HUES64 (cell line): Measurements from ENCODE around the gene GPER1.

Experiments
- H3K27ac ChIP-seq: 2 replicates; pipeline ENCODE4 v1.7.0; 2013; ENCODE audit warnings: low read depth, low read length, inconsistent platforms
- H3K27me3 ChIP-seq: 2 replicates; pipeline ENCODE4 v1.6.1; 2013; ENCODE audit warnings: mild to moderate bottlenecking, low read length; ENCODE audit not compliant: insufficient read depth
- H3K36me3 ChIP-seq: 2 replicates; pipeline ENCODE4 v1.6.1; 2013; ENCODE audit warnings: mild to moderate bottlenecking, low read length; ENCODE audit not compliant: insufficient read depth
- H3K4me1 ChIP-seq: 2 replicates; pipeline ENCODE4 v1.6.1; 2013; ENCODE audit warnings: mild to moderate bottlenecking, low read length, moderate library complexity; ENCODE audit not compliant: insufficient read depth
- H3K4me3 ChIP-seq: 2 replicates; pipeline ENCODE4 v1.5.1; 2013; ENCODE audit warnings: mild to moderate bottlenecking, low read length, moderate library complexity
- H3K9ac ChIP-seq: 2 replicates; pipeline ENCODE4 v1.6.1; 2013; ENCODE audit warnings: mild to moderate bottlenecking, low read depth, low read length
- H3K9me3 ChIP-seq: 2 replicates; pipeline ENCODE4 v1.6.1; 2013; ENCODE audit warnings: low read depth, low read length; ENCODE audit not compliant: insufficient read depth
- WGBS: fragments of 150-250, 120-280 bp; methylation state at CpG from one replicate; pipeline ENCODE4 v1.1.7; 2013; ENCODE audit warnings: missing lambda C conversion rate; 5-methylcytosine and 5-hydroxymethylcytosine counted together

GPER1 gene

DNA sequence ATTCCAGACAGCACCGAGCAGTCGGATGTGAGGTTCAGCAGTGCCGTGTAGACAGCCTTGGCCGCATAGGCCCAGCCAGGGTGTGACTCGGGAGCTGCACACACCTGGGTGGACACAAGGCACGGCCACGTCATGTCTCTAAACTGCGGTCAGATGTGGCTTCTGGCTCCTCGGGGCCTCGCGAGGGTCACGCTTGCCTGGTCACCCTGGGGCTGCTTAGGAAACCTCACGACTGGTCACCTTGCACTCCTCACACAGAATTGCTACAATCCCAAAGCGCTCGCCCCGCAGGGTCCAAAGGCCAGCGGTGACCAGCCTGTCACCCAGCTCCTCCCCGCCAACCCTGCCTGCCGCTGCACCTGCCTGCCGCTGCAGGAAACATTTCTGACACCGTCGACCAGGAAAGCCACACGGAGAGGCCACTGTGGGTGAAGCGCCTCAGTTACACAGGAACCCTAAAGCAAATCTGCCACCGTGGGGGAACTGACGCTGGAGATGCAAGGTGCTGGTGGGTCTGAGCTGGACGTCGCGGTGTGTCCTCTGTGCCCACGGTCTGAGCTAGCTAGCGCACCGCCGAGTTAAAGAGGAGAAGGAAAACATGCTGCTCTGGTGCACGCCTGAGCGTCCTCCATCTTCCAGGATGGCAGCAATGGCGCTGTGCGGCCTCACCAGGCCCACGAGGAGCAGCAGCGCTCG lies 5.0 kb downstream of the GPER1 start:
- no peaks in the 10 kb centered on the region for H3K27me3 ChIP-seq
- H3K36me3 ChIP-seq: no peaks in the 10 kb centered on the region
- WGBS: 95% methylated on average over 40 of the region's 40 CpGs

DNA sequence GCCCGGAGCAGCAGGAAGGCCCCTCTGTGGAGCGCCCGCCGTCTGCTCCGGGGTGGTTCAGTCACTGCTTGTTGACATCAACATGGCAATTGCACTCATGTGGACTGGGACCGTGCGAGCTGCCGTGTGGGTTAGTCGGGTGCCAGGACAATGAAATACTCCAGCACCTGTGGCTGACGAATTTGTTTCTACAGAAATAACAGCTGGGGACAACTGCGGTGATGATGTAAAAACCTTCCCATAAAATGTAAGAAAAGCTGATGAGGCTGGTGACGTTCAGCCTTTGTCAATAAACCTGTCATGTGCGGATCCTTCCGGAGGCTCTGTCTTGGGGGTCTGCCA lies 5.6 kb downstream of the GPER1 start:
- Histone ChIP-seq H3K4me3 (no peak overlapping the region), H3K9me3 (no peaks in the 10 kb centered on the region), H3K9ac (no peak overlapping the region), H3K27ac (no peak overlapping the region), H3K4me1 (peaks cover 4% of the 10 kb centered on the region; the same call in 1 of the 2 replicates), H3K27me3 (no peaks in the 10 kb centered on the region), H3K36me3 (no peaks in the 10 kb centered on the region)
- 97% methylated on average over 14 of the region's 14 CpGs for WGBS

More for the DNA sequence above, 5.0 kb downstream of the GPER1 start:
- H3K4me1 ChIP-seq: peaks cover 9% of the 10 kb centered on the region; the same call in 1 of the 2 replicates
- no peak overlapping the region for H3K27ac ChIP-seq
- no peak overlapping the region for H3K9ac ChIP-seq
- no peaks in the 10 kb centered on the region for H3K9me3 ChIP-seq
- no peak overlapping the region for H3K4me3 ChIP-seq

DNA sequence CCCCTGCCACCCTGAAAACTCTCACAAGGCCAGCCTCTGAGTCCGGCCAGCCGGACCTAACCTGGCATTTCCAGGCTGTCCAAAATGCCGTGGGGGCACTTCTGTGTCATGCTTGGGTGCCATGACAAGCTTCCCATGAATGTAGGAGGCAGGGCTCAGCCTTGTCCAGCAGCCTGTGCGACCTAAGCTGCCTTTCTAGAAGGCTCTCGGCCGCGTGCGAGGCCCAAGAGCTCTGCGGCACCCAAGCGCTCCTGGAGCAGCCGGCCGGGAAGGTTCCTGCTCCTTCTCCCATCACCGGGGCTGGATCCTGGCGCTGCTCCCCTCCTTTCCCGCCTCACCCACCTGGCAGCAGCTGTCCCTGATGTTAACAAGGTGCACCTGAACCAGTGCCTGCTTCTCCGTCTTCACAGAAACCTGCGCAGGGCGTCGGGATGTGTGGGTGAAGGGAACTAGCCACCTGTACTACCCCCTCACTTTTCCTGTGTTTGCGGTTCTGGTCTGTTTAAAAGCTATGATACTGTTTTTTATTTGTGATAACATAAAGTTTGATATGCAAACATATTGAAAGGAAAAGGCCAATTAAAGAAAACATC lies 6.1 kb downstream of the GPER1 start:
- Histone ChIP-seq H3K9ac (no peak overlapping the region), H3K27ac (no peak overlapping the region), H3K4me3 (no peak overlapping the region), H3K9me3 (no peaks in the 10 kb centered on the region), H3K36me3 (no peaks in the 10 kb centered on the region), H3K27me3 (no peaks in the 10 kb centered on the region), H3K4me1 (no peaks in the 10 kb centered on the region; the same call in 1 of the 2 replicates)
- 94% methylated on average over 19 of the region's 20 CpGs for WGBS

- Histone ChIP-seq H3K9ac (no peak overlapping the region; the same call in 1 of the 2 replicates), H3K4me1 (no peaks in the 10 kb centered on the region), H3K4me3 (no peak overlapping the region), H3K9me3 (no peaks in the 10 kb centered on the region), H3K27me3 (no peaks in the 10 kb centered on the region), H3K27ac (no peak overlapping the region), H3K36me3 (no peaks in the 10 kb centered on the region)
- 93% methylated on average over 14 of the region's 14 CpGs for WGBS
These were observed 7.0 kb downstream of the GPER1 start for GRCh38 chr7:1094870-1095269.

- 90% methylated on average over 23 of the region's 23 CpGs for WGBS
- no peaks in the 10 kb centered on the region for H3K36me3 ChIP-seq
These were observed 7.8 kb downstream of the GPER1 start for GRCh38 chr7:1095621-1096155.

DNA sequence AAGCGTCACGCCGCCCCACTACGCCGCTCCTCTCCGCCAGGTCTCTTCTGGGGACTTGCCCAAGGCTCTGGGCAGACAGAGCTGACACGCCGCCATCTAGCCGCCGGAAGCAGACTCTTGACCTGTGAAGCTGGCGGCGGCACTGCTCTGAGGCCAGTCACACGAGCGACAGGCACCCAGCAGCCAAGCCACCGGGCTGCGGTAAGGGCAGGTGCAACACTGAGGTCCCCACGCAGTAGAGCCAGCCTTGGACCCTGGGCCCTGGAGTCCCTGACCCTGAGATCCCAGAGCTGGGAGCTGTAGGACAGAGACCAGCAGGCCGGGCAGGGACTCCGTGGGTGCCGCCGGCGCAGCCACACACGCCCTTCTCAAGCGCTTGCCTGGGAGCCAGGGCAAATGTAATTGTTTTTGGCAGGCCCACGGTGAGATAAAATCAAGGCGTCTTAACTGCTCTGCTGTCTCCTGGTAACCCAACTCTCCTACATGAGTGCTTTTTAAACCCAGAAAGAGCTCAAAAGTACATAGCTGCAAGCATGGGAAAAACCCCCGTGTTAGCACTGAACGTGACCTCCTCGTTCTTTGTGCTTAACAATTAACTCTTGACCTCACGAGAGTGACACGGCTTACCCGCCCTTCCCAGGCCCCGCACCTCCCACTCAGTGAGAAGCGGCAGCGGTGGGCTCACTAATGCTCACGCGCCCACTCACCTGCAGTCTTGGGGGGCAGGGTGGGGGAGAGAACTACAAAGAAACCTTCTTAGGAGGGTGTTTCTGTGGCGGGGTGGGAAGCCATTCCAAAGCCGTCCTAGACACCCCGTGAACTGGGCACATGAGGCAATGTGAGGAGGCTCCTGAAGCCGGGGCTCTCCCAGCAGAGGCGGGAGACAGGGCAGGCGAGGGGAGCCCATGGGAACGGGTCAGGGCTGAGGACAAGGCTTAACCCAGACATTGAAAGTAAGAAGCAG lies 8.5 kb downstream of the GPER1 start:
- 92% methylated on average over 44 of the region's 44 CpGs for WGBS
- Histone ChIP-seq H3K4me1 (no peaks in the 10 kb centered on the region), H3K9me3 (no peaks in the 10 kb centered on the region), H3K9ac (peak overlapping the region; percentile 36; the same call in 1 of the 2 replicates), H3K36me3 (no peaks in the 10 kb centered on the region), H3K27ac (no peak overlapping the region), H3K4me3 (no peak overlapping the region), H3K27me3 (no peaks in the 10 kb centered on the region)

More at GRCh38 chr7:1095621-1096155, 7.8 kb downstream of the GPER1 start:
- Histone ChIP-seq H3K4me3 (no peak overlapping the region), H3K9me3 (no peaks in the 10 kb centered on the region), H3K27ac (no peak overlapping the region), H3K4me1 (no peaks in the 10 kb centered on the region), H3K27me3 (no peaks in the 10 kb centered on the region), H3K9ac (peak overlapping the region; percentile 36; the same call in 1 of the 2 replicates)

DNA sequence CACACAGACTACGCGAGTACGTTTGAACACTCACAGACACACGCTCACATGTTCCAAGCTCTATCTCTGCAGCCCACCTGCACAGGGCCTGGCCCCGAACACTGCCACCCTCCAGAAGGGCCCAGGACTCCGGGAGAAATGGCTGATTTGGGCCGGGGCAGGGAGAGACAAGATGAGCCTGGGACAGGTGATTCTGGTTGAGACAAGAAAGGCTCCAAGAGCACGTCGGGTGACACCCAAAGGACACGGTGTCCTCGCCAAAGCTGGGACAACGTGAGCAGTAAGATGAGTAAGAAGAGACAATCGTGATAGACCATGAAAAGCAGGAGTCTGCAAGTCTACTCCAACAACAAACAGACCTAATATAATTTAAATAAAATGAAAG lies 9.2 kb downstream of the GPER1 start:
- Histone ChIP-seq H3K4me1 (no peaks in the 10 kb centered on the region), H3K36me3 (no peaks in the 10 kb centered on the region), H3K27me3 (no peaks in the 10 kb centered on the region), H3K9ac (no peak overlapping the region), H3K4me3 (no peak overlapping the region), H3K27ac (no peak overlapping the region), H3K9me3 (no peaks in the 10 kb centered on the region)
- WGBS: 93% methylated on average over 12 of the region's 13 CpGs

- no peaks in the 10 kb centered on the region for H3K4me1 ChIP-seq
- no peaks in the 10 kb centered on the region for H3K27me3 ChIP-seq
- WGBS: 95% methylated on average over 43 of the region's 43 CpGs
- no peaks in the 10 kb centered on the region for H3K36me3 ChIP-seq
- H3K27ac ChIP-seq: no peak overlapping the region
- H3K4me3 ChIP-seq: no peak overlapping the region
- H3K9ac ChIP-seq: no peak overlapping the region
- H3K9me3 ChIP-seq: no peaks in the 10 kb centered on the region
These were observed 10.6 kb downstream of the GPER1 start for GRCh38 chr7:1098243-1099153.

GRCh38 chr7:1099154-1099542 lies 11.2 kb downstream of the GPER1 start:
- H3K27me3 ChIP-seq: no peaks in the 10 kb centered on the region
- 97% methylated on average over 26 of the region's 26 CpGs for WGBS

DNA sequence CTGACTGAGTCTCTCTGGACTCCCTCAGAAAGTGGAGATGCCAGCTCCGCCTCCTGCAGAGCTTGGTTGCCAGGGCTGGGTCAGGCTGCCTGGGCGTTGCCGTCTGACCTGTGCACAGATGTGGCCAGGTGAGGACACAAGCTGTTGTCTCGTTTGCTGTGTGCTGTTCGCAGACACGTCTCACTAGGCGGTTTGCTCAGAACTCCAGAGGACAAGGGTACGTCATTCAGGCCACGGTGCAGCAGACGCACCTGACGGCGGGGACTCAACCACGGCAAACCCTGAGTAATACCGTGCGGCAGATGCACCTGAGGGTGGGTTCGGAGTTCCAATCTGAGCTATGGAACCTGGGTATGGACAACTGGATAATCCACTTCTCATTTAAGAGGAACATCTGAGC lies 11.7 kb downstream of the GPER1 start:
- Histone ChIP-seq H3K27me3 (no peaks in the 10 kb centered on the region), H3K9ac (no peak overlapping the region), H3K9me3 (no peaks in the 10 kb centered on the region), H3K27ac (no peak overlapping the region), H3K4me3 (no peak overlapping the region), H3K4me1 (no peaks in the 10 kb centered on the region), H3K36me3 (no peaks in the 10 kb centered on the region)
- 96% methylated on average over 16 of the region's 16 CpGs for WGBS

More at GRCh38 chr7:1099154-1099542, 11.2 kb downstream of the GPER1 start:
- Histone ChIP-seq H3K27ac (no peak overlapping the region), H3K9me3 (no peaks in the 10 kb centered on the region), H3K36me3 (no peaks in the 10 kb centered on the region), H3K9ac (no peak overlapping the region), H3K4me3 (no peak overlapping the region), H3K4me1 (no peaks in the 10 kb centered on the region)
